ENCODE data around the gene ATP8B1.
A peak's percentile ranks its signal among the peaks of the same experiment; 100 is the strongest.
"Not testable (repeated sequence)": the region's sequence is repeated elsewhere in the genome, so short reads cannot be mapped to it uniquely, and the experiment has no call there.

ATP8B1 gene

DNA sequence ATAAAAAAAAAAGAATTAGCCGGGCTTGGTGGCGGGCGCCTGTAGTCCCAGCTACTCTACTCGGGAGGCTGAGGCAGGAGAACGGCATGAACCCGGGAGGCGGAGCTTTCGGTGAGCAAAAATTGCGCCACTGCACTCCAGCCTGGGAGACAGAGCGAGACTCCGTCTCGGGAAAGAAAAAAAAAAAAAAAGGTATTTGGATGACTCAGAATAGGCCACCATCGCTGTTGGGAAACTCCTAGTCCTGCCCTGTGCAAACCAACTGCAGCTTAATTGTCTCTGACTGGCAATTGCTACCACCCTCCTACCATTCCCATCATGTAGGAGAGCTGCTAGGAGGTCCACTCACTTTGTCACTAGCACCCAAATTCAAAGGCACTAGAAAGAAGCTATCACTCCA lies 43.5 kb downstream of the ATP8B1 start:
- no peak for DNase-seq

DNA sequence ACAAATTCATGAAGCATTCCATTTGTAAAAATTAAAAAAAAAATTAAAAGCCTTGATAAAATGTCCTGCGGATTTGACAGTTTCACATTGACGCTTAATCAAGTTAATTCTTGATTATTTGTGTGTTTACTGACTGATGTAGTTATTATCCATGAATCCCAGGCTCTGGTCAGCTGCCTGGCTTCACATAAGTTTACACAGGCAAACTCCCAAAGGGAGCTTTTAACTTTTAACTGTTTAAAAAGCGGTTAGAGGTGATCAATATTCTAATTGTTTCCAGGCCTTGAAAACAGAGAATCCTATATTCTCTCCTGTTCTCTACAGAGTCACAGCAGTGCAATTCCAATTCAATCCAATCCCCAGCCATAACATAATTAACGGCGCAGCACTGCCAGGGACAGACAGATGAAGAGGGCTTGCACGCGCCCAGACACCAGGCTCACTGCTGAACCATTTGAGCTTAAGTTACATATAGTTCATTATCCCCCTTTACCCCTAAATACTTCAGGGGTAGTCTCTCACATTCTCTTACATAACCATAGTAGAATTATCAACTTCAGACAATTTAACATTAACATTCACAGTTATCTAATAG lies 47.5 kb downstream of the ATP8B1 start:
- DNase-seq, result no peak

DNA sequence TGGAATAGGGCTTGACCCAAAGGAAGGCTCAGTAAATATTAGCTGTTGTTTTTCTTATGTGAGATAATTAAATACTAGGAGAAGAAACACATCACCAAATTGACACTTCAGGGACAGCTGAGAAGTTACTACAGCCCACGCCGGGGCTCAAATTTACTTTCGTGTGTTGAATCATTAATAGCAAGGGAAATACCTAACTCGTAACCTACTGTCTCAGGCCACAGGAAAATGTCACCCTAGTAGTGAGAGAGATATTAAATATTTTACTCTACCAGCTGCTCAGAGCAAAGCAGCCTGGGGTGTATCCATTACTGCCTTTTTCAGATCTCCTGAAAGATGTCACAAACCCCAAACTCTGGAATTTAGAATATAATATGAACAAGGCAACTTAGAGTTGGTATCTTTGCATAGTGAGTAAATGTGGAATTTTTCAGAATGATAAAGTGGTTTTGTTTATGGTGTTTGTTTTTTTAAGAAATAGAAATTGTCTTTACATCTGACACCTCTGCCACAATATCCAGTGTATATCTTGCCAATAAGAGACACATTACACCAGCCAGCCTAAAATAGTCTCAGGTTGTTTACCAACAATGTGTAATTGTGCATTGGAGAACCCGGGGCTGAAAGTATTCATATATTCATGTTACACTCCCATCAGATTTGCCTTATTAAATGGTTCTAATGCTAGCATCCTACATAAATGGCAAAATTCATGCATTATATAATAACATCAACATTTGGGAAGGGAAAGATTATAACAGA lies 48.4 kb downstream of the ATP8B1 start:
- no peak for DNase-seq

DNA sequence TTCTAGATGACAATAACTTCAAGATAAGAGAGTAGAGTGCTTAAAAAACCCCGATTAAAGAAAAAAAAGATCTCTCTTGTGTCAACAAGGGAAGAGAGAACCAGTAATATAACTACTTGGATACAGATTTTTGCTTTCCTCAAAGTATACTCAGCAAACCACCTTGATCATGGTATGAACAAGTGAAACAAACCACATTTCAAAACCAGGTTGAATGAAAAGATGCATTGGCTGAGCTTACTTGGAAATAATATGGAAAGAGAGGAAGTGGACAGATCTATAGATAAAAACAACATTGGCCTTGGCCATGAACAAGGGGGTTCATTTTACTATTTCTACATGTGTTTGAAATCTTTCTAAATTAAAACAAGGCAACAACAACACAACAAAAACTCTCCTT lies 50.1 kb downstream of the ATP8B1 start:
- DNase-seq, result no peak

DNA sequence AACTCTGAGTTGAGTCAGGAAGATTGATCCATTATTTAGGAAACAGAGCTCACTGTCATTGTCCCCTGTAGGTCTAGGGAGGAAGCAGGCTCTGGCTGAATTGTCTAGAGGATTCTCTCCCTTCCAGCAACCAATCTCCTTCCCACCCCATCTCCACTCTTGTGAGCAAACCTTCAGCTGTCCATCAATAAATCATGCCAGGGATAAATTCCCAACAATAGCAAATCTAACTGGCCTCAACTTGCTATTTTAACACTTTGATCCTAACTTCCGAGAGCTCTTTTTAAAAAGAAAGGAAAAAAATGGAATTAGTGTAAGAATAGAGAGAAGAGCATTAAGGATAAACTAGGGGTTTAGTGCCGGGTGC lies 53.5 kb downstream of the ATP8B1 start:
- no peak for DNase-seq

DNA sequence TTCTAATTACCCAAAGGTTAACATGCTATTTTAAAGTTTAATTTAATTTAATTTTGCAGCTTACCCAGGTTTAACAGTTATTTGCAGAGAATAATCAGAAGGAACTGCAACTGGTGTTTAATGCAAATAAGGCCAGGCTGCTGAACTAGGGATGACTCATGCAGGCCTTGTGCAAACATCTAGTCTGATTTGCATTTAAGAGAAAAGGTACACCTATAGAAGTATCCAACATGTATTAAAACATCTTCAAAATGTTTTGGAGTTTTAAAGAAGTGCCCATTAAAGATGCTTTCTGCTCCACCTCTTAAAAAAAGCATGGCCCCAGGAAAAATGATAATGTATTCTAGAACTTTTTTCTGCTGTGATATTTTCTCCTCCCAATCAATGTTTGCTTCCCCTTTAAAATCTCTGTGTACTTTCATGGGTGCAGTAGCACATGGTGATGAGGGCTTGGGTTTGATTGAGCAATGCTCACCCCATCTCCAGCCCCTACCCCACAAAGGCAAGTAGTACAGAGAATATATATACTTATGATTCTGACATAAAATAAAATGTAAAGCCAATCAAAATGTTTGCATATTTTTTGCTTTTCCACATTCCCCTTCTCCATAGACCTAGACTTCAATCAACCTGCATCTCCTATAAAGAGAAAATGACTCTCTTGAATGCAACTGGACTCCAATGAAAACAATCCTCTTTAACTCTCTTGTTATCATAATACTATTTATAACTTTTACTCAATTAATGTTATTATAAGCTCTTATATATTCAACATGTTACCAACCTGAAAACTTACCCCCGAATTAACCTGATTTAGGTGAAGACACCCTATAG lies 54.1 kb downstream of the ATP8B1 start:
- peak in 1 of 2 donors; percentile 20 for DNase-seq

DNA sequence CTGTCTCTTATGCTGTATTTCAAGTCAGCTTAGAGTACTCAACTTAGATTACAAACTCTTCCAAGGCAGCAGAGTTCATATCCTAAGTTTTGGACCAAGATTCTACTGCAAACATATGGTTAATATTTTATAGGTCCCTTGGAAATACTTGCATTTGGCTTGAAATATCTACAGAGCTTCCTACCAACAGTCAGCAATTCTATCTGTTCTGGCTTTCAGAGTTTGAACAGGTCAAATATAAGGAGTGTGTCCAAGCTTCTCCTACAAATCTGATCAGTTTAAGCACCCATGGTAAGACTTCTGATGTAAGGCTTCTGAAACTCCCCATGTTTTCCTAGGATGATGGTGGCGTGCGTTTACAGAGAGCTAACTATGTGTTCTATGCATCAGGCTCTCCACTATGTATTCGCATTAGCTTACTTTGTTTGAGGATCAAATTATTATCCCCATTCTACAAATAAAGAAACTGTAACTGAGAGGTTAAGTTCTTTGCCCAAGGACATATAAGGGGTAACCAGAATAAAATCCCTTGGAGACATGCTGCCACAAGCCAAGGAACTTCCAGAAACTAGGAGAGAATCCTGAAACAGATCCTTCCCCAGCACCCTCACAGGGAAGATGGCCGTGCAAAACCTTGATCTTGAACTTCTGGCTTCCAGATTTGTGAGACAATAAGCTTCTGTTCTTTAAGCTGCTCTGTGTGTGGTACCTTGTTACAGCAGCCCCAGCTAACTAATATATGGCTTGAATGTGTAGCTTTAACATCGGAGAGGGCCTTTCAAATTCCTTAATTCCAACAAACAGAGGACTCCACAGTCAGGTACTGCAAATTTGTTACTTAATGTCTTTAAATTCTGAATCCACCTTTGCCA lies 55.1 kb downstream of the ATP8B1 start:
- no peak for DNase-seq

DNA sequence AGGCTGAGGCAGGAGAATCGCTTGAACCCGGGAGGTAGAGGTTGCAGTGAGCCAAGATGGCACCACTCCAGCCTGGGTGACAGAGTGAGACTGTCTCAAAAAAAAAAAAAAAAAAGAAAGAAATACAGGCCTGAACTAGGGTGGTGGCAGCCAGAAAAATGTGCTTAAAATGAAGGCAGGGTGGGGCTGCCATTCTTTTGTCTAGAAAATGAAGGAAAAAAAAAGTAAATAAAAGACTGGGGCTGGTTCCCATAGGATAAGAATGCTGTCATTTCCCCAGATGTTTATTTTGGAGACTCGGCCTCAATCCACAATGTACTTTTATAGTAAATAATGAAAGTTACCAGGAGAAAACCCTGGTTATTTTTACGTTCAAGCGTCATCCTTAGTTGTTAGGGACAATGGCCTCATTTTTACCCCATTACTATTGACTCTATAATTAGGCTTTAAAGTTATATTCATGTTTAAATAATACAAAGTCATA lies 58.9 kb downstream of the ATP8B1 start:
- DNase-seq, result no peak

DNA sequence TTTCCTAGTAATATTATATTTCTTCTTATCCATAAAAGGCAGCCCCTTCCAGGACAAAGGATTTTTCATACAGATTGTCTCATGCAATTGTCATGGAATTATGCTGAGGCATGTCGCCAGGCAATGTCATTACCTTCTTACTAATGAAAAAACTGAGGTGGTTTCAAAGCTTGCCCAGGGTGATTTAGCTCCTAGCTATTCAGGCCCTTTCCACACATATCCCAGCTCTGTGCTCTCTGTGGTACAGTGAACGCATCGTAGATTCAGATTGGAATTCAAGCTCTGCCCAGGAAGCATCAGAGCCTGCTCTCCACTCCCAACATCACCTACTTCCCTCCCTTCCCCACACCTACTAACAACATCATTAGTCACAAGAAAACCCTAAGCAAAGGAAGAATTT lies 60.1 kb downstream of the ATP8B1 start:
- DNase-seq, result no peak

DNA sequence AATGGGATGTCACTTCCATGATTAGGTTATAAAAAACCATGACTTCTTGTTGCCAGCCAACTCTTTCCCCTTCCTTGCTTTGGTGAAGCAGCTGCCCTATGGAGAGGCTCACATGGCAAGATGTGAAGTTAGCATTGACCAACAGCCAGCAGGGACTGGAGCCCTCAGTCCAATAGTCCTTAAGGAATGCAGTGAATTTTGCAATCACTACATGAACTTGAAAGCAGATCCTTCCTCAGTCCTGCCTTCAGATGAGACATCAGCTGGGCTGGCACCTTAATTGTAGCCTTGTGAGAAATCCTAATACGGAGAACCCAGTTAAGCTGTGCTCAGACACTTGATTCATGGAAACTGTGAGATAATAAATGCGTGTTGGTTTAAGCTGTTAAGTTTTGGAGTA lies 61.8 kb downstream of the ATP8B1 start:
- no peak for DNase-seq

DNA sequence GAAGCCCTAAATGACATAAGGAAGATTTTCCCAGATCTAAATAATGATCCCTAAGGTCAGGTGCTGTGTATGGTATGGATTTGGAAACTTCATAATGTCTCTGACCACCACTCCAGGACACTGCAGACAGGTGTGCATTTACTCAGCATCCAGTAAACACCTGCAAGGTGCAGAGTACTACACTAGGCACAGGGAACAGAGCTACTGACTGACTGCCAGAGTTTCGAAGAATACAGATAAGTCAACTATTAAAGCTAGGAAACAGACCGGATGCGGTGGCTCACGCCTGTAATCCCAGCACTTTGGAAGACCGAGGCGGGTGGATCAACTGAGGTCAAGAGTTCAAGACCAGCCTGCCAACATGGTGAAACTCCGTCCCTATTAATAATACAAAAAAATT lies 65.0 kb downstream of the ATP8B1 start:
- no peak for DNase-seq

DNA sequence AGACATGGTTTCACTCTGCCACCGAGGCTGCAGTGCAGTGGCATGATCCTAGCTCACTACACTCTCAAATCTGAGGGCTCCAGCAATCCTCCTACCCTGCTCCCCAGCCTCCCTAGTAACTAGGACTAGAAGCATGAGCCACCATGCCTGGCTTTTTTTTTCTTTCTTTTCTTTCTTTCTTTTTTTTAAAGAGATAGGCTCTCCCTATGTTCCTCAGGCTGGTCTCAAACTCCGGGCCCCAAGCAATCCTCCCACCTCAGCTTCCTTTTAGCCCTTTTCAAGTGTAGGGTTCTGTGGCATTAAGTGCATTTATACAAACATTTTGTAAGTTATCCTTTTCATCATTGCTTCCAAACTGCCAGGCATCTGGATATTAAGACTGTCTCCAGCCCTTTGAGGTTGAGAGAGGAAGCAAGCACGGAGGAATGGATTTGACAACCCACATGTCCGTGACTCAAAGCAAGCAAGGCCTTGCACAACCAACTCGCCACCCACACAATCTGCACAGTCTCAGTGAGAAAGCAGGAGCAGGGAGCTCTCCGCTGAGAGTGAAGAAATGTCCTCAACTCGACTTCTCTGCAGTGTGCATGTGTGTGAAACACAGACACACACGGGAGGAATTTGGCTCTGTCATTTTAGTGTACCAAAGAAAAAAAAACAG lies 65.6 kb downstream of the ATP8B1 start:
- peak in 1 of 2 donors; percentile 56 for DNase-seq

DNA sequence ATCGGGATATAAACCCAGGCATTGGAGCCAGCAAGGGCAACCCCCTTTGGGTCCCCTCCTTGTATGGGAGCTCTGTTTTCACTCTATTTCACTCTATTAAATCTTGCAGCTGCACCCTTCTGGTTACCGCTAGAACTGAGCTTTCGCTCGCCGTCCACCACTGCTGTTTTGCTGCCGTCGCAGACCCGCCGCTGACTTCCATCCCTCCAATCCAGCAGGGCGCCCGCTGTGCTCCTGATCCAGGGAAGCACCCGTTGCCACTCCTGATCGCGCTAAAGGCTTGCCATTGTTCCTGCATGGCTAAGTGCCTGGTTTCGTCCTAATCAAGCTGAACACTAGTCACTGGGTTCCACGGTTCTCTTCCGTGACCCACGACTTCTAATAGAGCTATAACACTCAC lies 68.1 kb downstream of the ATP8B1 start:
- not testable (repeated sequence) for DNase-seq

DNA sequence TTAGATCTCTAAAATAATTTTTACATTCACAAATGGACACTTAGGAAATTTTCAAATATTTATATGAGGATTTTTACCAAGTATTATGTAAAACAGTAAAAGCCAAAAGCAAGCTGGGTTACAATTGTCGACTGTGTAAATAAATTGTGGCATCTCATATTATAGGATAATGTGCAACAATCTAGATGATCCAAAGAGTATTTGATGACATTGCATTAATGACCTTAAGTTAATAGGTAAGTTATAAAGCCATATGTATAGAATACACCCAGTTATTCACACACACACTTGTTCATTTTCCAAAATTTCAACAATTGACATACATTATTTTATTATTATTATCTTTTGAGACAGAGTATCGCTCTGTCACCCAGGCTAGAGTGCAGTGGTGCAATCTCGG lies 69.3 kb downstream of the ATP8B1 start:
- no peak for DNase-seq

DNA sequence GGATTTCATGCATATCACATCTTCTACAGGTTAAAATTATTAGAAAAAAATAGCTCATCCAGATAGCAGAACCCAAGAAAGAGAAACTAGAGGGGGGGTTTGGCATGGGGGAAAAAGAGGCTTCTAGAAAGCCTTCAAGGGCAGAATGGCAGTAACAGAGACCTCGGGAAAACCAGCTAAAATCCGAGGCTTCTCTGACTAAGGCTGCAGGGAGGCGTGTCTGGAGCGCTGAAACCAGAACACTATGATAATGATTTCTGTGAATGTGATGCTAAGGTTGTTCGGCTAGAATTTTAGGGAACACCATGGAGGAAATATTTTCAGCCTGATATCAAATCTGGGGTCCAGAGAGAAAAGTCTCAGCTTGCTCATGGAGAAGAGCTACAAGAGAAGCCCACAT lies 73.0 kb downstream of the ATP8B1 start:
- no peak for DNase-seq

DNA sequence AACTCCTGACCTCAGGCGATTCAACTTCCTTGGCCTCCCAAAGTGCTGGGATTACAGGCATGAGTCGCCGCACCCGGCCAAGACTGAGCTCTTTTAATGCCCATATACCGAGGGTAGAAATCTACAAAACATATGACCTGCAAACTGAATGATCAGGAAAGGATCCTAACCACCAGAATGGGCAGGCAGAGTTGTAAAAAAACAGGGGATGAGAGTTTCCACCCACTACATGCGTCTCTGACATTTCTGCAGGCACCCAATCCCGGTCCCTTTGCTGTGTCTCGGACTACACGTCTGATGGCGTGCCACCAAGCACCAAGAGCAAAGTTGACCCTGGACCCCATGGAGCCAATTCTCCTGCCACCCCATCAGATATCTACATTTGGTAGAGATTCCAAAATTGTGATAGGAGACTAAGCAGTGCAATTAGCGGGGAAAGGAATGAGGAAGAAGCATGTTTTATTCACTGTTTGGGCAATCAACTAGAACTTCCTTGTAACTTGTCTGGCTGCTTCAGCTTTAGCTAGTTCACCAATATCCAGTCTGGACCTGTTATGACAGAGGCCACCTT lies 74.1 kb downstream of the ATP8B1 start:
- DNase-seq, result no peak

DNA sequence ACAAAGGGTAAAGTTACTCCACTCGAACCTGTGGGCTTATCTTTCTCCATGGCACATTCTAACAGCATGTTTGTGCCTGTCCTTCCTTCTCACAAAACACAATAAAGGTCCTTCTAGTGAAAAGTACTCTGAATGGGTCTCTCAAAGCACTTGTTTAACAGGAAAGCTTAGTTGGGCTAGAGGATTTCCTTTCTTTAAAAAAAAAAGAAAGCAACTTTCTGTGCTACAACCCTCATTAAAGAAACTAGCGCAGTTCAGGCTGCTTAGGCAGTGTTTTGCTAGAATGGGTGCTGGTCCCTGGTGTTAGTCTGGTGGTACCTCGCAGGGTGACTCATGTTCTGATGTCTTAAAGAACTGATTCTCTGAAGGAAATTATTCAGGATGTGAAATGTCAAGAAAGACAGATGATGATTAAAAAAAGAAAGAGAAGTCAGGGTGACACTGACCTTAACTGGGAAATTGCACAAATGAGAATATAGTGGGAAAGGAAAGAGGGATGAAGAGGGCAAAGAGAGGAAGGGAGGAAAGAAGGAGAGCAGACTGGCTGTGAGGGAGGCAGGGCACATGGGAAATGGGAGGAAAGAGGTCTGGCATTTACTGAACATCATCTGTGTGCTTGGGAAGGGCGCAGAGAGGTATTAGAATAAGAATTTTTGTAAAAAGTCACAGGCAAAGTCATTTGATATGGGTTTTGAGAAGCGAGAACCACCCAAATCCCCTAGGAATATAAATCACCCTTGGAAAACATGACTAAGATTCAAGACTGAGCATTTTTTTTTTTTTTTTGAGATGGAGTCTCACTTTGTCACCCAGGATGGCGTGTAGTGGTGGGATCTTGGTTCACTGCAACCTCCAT lies 74.9 kb downstream of the ATP8B1 start:
- DNase-seq, result no peak

DNA sequence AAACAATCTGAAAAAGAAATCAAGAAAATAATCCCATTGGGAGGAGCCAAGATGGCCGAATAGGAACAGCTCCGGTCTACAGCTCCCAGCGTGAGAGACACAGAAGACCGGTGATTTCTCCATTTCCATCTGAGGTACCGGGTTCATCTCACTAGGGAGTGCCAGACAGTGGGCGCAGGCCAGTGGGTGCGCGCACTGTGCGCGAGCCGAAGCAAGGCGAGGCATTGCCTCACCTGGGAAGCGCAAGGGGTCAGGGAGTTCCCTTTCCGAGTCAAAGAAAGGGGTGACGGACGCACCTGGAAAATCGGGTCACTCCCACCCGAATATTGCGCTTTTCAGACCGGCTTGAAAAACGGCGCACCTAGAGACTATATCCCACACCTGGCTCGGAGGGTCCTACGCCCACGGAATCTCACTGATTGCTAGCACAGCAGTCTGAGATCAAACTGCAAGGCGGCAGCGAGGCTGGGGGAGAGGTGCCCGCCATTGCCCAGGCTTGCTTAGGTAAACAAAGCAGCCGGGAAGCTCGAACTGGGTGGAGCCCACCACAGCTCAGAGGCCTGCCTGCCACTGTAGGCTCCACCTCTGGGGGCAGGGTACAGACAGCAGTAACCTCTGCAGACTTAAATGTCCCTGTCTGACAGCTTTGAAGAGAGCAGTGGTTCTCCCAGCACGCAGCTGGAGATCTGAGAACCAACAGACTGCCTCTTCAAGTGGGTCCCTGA lies 83.7 kb downstream of the ATP8B1 start:
- not testable (repeated sequence) for DNase-seq

DNA sequence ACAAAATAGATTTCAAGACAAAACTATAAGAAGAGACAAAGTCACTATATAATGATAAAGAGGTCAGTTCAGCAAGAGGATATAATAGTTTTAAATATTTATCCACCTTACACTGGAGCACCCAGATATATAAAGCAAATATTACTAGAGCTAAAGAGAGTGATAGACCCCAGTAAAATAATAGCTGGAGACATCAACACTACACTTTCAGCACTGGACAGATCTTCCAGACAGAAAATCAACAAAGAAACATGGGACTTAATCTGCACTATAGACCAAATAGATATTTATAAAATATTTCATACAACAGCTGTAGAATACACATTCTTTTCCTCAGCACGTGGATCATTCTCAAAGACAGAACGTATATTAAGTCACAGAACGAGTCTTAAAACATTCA lies 86.6 kb downstream of the ATP8B1 start:
- DNase-seq, result no peak

DNA sequence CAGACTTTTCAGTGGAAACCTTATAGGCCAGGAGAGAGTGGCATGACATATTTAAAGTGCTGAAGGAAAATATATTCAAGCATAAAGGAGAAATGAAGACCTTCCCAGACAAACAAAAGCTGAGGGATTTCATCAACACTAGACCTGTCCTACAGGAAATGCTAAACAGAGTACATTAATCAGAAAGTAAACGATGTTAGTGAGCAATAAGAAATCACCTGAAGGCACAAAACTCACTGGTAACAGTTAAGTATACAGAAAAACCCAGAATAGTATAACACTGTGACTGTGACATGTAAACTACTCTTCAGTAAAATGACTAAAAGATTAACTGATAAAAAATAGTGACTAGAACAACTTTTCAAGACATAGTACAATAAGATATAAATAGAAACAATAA lies 87.4 kb downstream of the ATP8B1 start:
- DNase-seq, result no peak
